ENCODE data around the gene LAX1. TPM values are rescaled to one million over a fixed set of nuclear protein-coding genes. Genes with fewer than 3 reads are reported as not detected.

The LAX1 gene
- polyA plus RNA-seq, 2 of the 4 experiments (the other 2 are of a cell fraction) = not detected

DNA sequence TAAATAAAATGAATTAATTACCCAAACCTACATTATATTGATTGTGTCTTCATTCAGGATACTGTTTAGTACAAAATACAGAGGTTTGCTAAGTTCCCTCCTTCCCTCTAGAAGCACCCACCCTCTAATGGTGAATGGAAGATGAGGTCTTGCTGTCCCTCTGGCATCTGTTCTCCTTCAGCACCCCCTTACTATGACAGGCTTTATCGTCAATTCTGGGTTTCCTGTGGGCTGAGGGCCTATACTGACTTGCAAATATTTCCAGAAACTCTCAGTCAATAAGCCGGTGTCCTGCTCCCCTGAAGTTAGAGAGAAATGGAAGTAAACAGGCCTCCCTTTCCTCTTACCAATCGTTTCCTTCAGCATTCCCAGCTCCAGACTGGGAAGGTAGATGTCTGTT lies 13.2 kb downstream of the LAX1 start (continued):
- TF ChIP-seq, protein P1, sequence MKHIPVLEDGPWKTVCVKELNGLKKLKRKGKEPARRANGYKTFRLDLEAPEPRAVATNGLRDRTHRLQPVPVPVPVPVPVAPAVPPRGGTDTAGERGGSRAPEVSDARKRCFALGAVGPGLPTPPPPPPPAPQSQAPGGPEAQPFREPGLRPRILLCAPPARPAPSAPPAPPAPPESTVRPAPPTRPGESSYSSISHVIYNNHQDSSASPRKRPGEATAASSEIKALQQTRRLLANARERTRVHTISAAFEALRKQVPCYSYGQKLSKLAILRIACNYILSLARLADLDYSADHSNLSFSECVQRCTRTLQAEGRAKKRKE (CRISPR knock-in tag; IDR thresholded peaks at IDR 0.05; ENCODE audit: low read depth) = no peak
- no peak for TF ChIP-seq POLR2A (IDR thresholded peaks at IDR 0.05; ENCODE audit: low read length)

DNA sequence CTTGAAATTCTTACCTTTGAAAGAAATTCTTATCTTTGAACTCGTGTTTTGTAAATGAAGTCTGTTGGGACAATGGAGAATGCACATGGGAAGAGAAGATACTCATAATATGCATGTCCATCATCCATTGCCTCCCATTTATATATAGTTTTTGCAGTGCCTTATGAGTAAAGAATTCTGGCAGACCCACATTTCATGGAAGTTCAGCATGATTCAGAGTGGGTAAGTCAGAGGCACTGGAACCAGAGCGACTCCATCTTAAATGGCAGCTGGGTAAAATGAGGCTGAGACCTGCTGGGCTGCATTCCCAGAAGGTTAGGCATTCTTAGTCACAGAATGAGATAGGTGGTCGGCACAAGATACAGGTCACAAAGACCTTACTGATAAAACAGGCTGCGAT lies 13.8 kb downstream of the LAX1 start:
- Histone ChIP-seq H3K27ac (no peak overlapping the region), H3K4me3 (no peak overlapping the region), H3K9me3 (no peaks in the 10 kb centered on the region), H3K4me2 (no peak overlapping the region), H3K4me1 (no peaks in the 10 kb centered on the region)
- TF ChIP-seq ZC3H11A (IDR thresholded peaks at IDR 0.05) (no peak), POLR2AphosphoS2 (conservative IDR thresholded peaks at IDR 0.05; ENCODE audit: low read length) (no peak), HOXB13 (CRISPR knock-in tag; IDR thresholded peaks at IDR 0.05; ENCODE audit: low read depth) (no peak)
- TF ChIP-seq, protein P2, sequence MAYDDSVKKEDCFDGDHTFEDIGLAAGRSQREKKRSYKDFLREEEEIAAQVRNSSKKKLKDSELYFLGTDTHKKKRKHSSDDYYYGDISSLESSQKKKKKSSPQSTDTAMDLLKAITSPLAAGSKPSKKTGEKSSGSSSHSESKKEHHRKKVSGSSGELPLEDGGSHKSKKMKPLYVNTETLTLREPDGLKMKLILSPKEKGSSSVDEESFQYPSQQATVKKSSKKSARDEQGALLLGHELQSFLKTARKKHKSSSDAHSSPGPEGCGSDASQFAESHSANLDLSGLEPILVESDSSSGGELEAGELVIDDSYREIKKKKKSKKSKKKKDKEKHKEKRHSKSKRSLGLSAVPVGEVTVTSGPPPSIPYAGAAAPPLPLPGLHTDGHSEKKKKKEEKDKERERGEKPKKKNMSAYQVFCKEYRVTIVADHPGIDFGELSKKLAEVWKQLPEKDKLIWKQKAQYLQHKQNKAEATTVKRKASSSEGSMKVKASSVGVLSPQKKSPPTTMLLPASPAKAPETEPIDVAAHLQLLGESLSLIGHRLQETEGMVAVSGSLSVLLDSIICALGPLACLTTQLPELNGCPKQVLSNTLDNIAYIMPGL (CRISPR knock-in tag; IDR thresholded peaks at IDR 0.05; ENCODE audit: borderline replicate concordance) = no peak
- DNase-seq (ENCODE audit: low read depth in 1 of 2, low spot score in 1 of 2) (no peak), ATAC-seq (no peak), FAIRE-seq (no peak)
- CTCF ChIA-PET = no interaction called here
- WGBS (ENCODE audit: missing lambda C conversion rate) = 78% methylated on average over 4 of the region's 4 CpGs
- POLR2A ChIA-PET = no interaction called here

DNA sequence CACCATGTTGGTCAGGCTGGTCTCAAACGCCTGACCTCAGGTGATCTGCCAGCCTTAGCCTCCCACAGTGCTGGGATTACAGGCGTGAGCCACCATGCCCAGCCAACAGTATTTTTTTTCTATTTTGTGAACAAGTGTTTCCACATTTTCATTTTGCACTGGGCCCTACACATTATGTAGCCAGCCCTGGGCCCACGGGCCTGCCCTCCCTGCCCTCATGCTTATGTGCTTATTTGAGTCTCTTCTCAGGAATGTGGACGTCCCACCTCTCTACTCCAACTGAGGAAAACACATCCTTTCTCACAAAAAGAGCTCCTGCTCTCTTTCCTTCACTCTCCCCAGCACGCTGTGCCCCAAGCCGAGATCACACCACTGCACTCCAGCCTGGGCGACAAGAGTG lies 17.0 kb downstream of the LAX1 start:
- FAIRE-seq = no peak
- TF ChIP-seq RFX5 (IDR thresholded peaks at IDR 0.05) (no peak), POLR2A (IDR thresholded peaks at IDR 0.05; ENCODE audit: low read length) (no peak), PHF8 (IDR thresholded peaks at IDR 0.05; ENCODE audit: borderline replicate concordance, low read depth) (no peak), SMC3 (IDR thresholded peaks at IDR 0.05) (no peak), HDAC2 (IDR thresholded peaks at IDR 0.05) (no peak), EHF (CRISPR knock-in tag; IDR thresholded peaks at IDR 0.05) (no peak), EP300 (IDR thresholded peaks at IDR 0.05) (no peak)
- TF ChIP-seq, protein P3, sequence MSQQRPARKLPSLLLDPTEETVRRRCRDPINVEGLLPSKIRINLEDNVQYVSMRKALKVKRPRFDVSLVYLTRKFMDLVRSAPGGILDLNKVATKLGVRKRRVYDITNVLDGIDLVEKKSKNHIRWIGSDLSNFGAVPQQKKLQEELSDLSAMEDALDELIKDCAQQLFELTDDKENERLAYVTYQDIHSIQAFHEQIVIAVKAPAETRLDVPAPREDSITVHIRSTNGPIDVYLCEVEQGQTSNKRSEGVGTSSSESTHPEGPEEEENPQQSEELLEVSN (IDR thresholded peaks at IDR 0.05; ENCODE audit: borderline replicate concordance, low read depth) = no peak
- 68% methylated on average over 7 of the region's 7 CpGs for WGBS (ENCODE audit: missing lambda C conversion rate)
- no peak overlapping the region for H3K4me3 ChIP-seq
- no peak for ATAC-seq
- ChIA-PET CTCF (interaction anchor here (0.6 to 0.7 kb wide), 2 partner anchors 12 to 1143 kb away, joined by 3 to 4 read pairs; no protein-coding TSS in a partner anchor), POLR2A (no interaction called here)
- no peak for DNase-seq (ENCODE audit: low read depth in 1 of 2, low spot score in 1 of 2)
- no peaks in the 10 kb centered on the region for H3K9me3 ChIP-seq
- H3K4me1 ChIP-seq = no peaks in the 10 kb centered on the region
- H3K4me2 ChIP-seq = no peak overlapping the region
- no peak overlapping the region for H3K27ac ChIP-seq

DNA sequence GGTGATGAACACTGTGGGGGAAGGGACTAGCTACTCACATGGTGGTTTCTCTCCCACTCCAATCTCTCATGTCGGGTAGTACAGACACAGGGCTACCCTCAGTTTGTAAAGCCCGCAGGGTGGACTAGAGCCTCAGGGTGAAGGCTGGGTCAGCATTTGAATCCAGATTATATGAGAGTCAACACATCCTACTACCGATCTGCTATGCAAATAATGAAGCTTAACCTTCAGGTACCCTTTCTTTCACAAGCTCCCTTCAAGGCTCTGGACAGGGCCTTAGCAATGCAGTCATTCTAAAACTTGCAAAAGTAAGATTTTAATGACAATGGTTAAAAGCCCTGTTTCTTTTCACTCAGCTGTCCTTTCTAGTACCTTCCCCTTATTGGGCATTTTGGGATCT lies 25.0 kb downstream of the LAX1 start:
- no peak for FAIRE-seq
- Histone ChIP-seq H3K9me3 (no peaks in the 10 kb centered on the region), H3K4me1 (0 out of 3 replicates have a peak, but pooled peaks cover 1% of the 10 kb centered on the region), H3K4me3 (no peak overlapping the region), H3K27ac (no peak overlapping the region), H3K4me2 (no peak overlapping the region)
- DNase-seq (ENCODE audit: low read depth in 1 of 2, low spot score in 1 of 2) = no peak
- ATAC-seq = no peak
- TF ChIP-seq RCOR1 (IDR thresholded peaks at IDR 0.05; ENCODE audit: low read depth, low read length) = no peak
- TF ChIP-seq HOXB5 (CRISPR knock-in tag; IDR thresholded peaks at IDR 0.05) = no peak
- no peak for TF ChIP-seq HOXA7 (CRISPR knock-in tag; IDR thresholded peaks at IDR 0.05)
- no peak for TF ChIP-seq ZC3H11A (IDR thresholded peaks at IDR 0.05)
- TF ChIP-seq NPAS2 (CRISPR knock-in tag; IDR thresholded peaks at IDR 0.05; ENCODE audit: borderline replicate concordance) = no peak
- no peak for TF ChIP-seq EHMT2 (IDR thresholded peaks at IDR 0.05; ENCODE audit: low read depth)
- TF ChIP-seq RARB (CRISPR knock-in tag; IDR thresholded peaks at IDR 0.05) = no peak
- no peak for TF ChIP-seq PHF8 (IDR thresholded peaks at IDR 0.05; ENCODE audit: borderline replicate concordance, low read depth)
- TF ChIP-seq, protein P4, sequence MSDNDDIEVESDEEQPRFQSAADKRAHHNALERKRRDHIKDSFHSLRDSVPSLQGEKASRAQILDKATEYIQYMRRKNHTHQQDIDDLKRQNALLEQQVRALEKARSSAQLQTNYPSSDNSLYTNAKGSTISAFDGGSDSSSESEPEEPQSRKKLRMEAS (IDR thresholded peaks at IDR 0.05) = no peak
- TF ChIP-seq CHD2 (IDR thresholded peaks at IDR 0.05; ENCODE audit: low read length, partially characterized antibody) = no peak
- TF ChIP-seq NFE2L2 (conservative IDR thresholded peaks at IDR 0.05; ENCODE audit: low read length) = no peak
- TF ChIP-seq, protein P5, sequence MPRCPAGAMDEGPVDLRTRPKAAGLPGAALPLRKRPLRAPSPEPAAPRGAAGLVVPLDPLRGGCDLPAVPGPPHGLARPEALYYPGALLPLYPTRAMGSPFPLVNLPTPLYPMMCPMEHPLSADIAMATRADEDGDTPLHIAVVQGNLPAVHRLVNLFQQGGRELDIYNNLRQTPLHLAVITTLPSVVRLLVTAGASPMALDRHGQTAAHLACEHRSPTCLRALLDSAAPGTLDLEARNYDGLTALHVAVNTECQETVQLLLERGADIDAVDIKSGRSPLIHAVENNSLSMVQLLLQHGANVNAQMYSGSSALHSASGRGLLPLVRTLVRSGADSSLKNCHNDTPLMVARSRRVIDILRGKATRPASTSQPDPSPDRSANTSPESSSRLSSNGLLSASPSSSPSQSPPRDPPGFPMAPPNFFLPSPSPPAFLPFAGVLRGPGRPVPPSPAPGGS (IDR thresholded peaks at IDR 0.05) = no peak
- TF ChIP-seq, protein P6, sequence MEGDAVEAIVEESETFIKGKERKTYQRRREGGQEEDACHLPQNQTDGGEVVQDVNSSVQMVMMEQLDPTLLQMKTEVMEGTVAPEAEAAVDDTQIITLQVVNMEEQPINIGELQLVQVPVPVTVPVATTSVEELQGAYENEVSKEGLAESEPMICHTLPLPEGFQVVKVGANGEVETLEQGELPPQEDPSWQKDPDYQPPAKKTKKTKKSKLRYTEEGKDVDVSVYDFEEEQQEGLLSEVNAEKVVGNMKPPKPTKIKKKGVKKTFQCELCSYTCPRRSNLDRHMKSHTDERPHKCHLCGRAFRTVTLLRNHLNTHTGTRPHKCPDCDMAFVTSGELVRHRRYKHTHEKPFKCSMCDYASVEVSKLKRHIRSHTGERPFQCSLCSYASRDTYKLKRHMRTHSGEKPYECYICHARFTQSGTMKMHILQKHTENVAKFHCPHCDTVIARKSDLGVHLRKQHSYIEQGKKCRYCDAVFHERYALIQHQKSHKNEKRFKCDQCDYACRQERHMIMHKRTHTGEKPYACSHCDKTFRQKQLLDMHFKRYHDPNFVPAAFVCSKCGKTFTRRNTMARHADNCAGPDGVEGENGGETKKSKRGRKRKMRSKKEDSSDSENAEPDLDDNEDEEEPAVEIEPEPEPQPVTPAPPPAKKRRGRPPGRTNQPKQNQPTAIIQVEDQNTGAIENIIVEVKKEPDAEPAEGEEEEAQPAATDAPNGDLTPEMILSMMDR (IDR thresholded peaks at IDR 0.05) = no peak
- POLR2A ChIA-PET = no interaction called here
- CTCF ChIA-PET = no interaction called here
- WGBS (ENCODE audit: missing lambda C conversion rate) = 64% methylated on average over 3 of the region's 3 CpGs
